Breast epithelium (tissue), 4 donors: ENCODE measurements around the gene RETREG1. TPM values are rescaled to one million over a fixed set of nuclear protein-coding genes. Genes with fewer than 3 reads are reported as not detected.

Experiments
- DNase-seq, 2 donors: peaks; one replicate each; pipeline ENCODE4 v3.0.0-alpha.2; 2019; ENCODE audit warnings: low spot score in 2 of 2
- H3K27ac ChIP-seq, 2 donors: fragments of 200-600 bp; sonication (generic) in 1 of 2; one replicate each; pipeline ENCODE4 v1.5.1; 2016 to 2019; ENCODE audit warnings: mild to moderate bottlenecking in 1 of 2
- H3K27me3 ChIP-seq, 2 donors: fragments of 200-600 bp; sonication (generic) in 1 of 2; one replicate each; pipeline versions ENCODE4 v1.5.1 to v1.6.0; 2017 to 2019; ENCODE audit warnings: control low read depth in 1 of 2, mild to moderate bottlenecking in 1 of 2
- H3K36me3 ChIP-seq: fragments of 200-600 bp; one replicate; pipeline ENCODE4 v1.5.1; 2019
- H3K4me1 ChIP-seq, 2 donors: fragments of 200-600 bp; sonication (generic); one replicate each; pipeline ENCODE4 v1.5.1; 2016 to 2019; ENCODE audit warnings: control low read depth in 1 of 2
- H3K4me3 ChIP-seq, 3 donors: fragments of 200-600 bp; sonication (generic); 1 replicate in 2 of 3; 2 replicates in 1 of 3; pipeline ENCODE4 v1.5.1; 2016 to 2019; ENCODE audit warnings: mild to moderate bottlenecking in 3 of 3, moderate library complexity in 2 of 3
- H3K9me3 ChIP-seq, 2 donors: fragments of 200-600 bp; sonication (generic) in 1 of 2; one replicate each; pipeline ENCODE4 v1.5.1; 2016 to 2019; ENCODE audit warnings: control low read depth in 1 of 2
- CTCF ChIP-seq, 3 donors: fragments of 450-650 bp; IDR thresholded peaks; one replicate each; pipeline ENCODE4 v1.5.1; 2016 to 2017; ENCODE audit warnings: antibody characterized with exemption in 3 of 3, mild to moderate bottlenecking in 3 of 3, moderate library complexity in 3 of 3
- POLR2A ChIP-seq: fragments of 450-650 bp; IDR thresholded peaks from one replicate; pipeline ENCODE4 v1.6.1; 2016; ENCODE audit warnings: antibody characterized with exemption, mild to moderate bottlenecking, moderate library complexity
- POLR2AphosphoS5 ChIP-seq, 3 donors: sonication (generic); formaldehyde crosslinking; IDR thresholded peaks; one replicate each; pipeline ENCODE4 v1.6.1; 2017; ENCODE audit warnings: antibody characterized with exemption in 3 of 3
- intact Hi-C: fragments of 100-400 bp; cut with DNase I; formaldehyde crosslinking; loops from one replicate; pipeline ENCODE4 v1.15.1; 2023; ENCODE audit warnings: low total_unique reads
- total RNA-seq, 3 donors: library from RNA; depleted of rRNA; stranded (reverse); fragments of >200 nt; gene quantifications; one replicate each; pipeline ENCODE4 v1.1.0, GENCODE V29; 2016

RETREG1 gene
- total RNA-seq, 3 donors from 2014 or later = 27.1 to 51.5 (median 37.7) TPM

GRCh38 chr5:16461026-16461425, 155.8 kb downstream of the RETREG1 start:
- H3K9me3 ChIP-seq = no peaks in the 10 kb centered on the region
- intact Hi-C loops = no loop called here
- H3K36me3 ChIP-seq = peaks cover 9% of the 10 kb centered on the region

GRCh38 chr5:16459451-16459850, 157.3 kb downstream of the RETREG1 start:
- Histone ChIP-seq H3K36me3 (peaks cover 9% of the 10 kb centered on the region), H3K9me3 (no peaks in the 10 kb centered on the region), H3K4me1 (peaks cover 3 to 19% of the 10 kb centered on the region in 2 donors), H3K4me3 (no peak overlapping the region), H3K27me3 (no peaks in the 10 kb centered on the region), H3K27ac (no peak overlapping the region)
- TF ChIP-seq POLR2AphosphoS5 (IDR thresholded peaks at IDR 0.05) (no peak), POLR2A (no peak), CTCF (IDR thresholded peaks at IDR 0.05) (no peak)
- intact Hi-C loops = no loop called here
- DNase-seq = no peak

More at GRCh38 chr5:16461026-16461425, 155.8 kb downstream of the RETREG1 start:
- no peak for DNase-seq
- Histone ChIP-seq H3K4me1 (peaks cover 4 to 22% of the 10 kb centered on the region in 2 donors), H3K4me3 (no peak overlapping the region), H3K27ac (no peak overlapping the region), H3K27me3 (no peaks in the 10 kb centered on the region)
- TF ChIP-seq POLR2AphosphoS5 (IDR thresholded peaks at IDR 0.05) (no peak), POLR2A (no peak), CTCF (IDR thresholded peaks at IDR 0.05) (no peak)

GRCh38 chr5:16457853-16458252, 158.9 kb downstream of the RETREG1 start:
- TF ChIP-seq POLR2A (no peak), CTCF (IDR thresholded peaks at IDR 0.05) (no peak), POLR2AphosphoS5 (IDR thresholded peaks at IDR 0.05) (no peak)
- no peak for DNase-seq
- Histone ChIP-seq H3K4me3 (no peak overlapping the region), H3K27ac (no peak overlapping the region), H3K9me3 (no peaks in the 10 kb centered on the region), H3K36me3 (peaks cover 9% of the 10 kb centered on the region), H3K4me1 (peaks cover 0 to 10% of the 10 kb centered on the region in 2 donors), H3K27me3 (no peaks in the 10 kb centered on the region)
- intact Hi-C loops = no loop called here

- H3K4me1 ChIP-seq = peaks cover 0 to 8% of the 10 kb centered on the region in 2 donors
- no peaks in the 10 kb centered on the region for H3K9me3 ChIP-seq
- no peak overlapping the region for H3K4me3 ChIP-seq
- no peak overlapping the region for H3K27ac ChIP-seq
- no peak for DNase-seq
- H3K27me3 ChIP-seq = no peaks in the 10 kb centered on the region
- TF ChIP-seq POLR2A = no peak
- peaks cover 9% of the 10 kb centered on the region for H3K36me3 ChIP-seq
- intact Hi-C loops = no loop called here
Observed at GRCh38 chr5:16457451-16457850, 159.3 kb downstream of the RETREG1 start.

GRCh38 chr5:16456103-16456832, 160.5 kb downstream of the RETREG1 start:
- Histone ChIP-seq H3K27ac (peak overlapping the region in 1 of 2 donors; percentile 48), H3K27me3 (no peaks in the 10 kb centered on the region), H3K4me1 (no peaks in the 10 kb centered on the region), H3K4me3 (no peak overlapping the region), H3K9me3 (no peaks in the 10 kb centered on the region), H3K36me3 (peaks cover 8% of the 10 kb centered on the region)
- intact Hi-C loops = no loop called here
- TF ChIP-seq CTCF (IDR thresholded peaks at IDR 0.05) (peak in 2 of 3 donors; percentile 64 to 71), POLR2AphosphoS5 (IDR thresholded peaks at IDR 0.05) (no peak)
- no peak for DNase-seq
